ENCODE results near the gene ITGB6. TPM values are rescaled to one million over a fixed set of nuclear protein-coding genes. Genes with fewer than 3 reads are reported as not detected.

ITGB6 gene
- total RNA-seq, 1 donor from 2014 or later = 0.99 TPM

DNA sequence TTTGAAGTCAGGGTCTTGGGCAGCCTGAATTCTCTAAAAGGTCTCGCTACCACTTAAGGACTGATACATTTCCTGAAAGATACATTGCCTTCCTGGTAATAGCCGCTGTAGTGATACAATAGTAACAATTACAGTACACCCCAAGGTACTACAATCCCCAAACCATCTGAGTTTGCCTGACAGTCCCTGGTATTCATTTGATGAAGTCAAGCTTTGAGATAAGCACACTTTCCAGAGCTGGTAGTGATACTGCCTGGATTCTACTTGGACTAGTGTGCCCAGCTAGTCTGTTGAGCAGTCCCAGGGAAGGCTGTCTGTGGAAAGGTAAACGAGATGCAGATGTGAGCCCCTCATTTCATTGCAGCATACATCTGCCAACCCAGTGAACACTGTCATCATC lies 24.4 kb upstream of the ITGB6 start:
- TF ChIP-seq CTCF (IDR thresholded peaks at IDR 0.05; ENCODE audit: borderline replicate concordance) = no peak
- Histone ChIP-seq H3K4me3 (no peak overlapping the region), H3K36me3 (no peaks in the 10 kb centered on the region), H3K9me3 (replicated peaks) (no peaks in the 10 kb centered on the region), H3K27me3 (ENCODE audit: low read depth) (no peaks in the 10 kb centered on the region), H3K4me1 (peaks cover 66% of the 10 kb centered on the region), H3K27ac (replicated peaks) (no peak overlapping the region)
- intact Hi-C loops (cut with micrococcal nuclease) = no loop called here
- DNase-seq = no peak

DNA sequence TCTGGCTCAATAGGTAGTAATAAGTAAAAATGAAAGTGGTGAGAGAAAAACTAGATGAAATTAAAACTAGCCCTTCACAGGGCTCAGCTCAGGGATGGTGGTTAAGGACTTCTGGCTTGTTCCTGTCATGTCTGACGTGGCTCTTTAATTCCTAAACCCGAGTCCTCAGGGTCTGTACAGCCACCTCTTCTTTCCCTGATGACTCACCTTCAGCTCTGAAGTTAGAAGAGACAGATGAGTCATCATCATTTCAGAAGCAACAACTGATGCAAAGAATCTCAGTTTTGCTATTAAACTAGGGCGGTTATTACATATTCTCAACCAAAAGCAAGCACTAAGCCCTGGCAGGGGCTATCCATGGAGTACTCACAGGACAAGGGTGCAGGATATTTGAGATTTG lies 24.0 kb upstream of the ITGB6 start:
- no peak for TF ChIP-seq CTCF (IDR thresholded peaks at IDR 0.05; ENCODE audit: borderline replicate concordance)
- no peak overlapping the region for H3K4me3 ChIP-seq
- H3K4me1 ChIP-seq = peaks cover 66% of the 10 kb centered on the region
- intact Hi-C loops (cut with micrococcal nuclease) = no loop called here
- no peak overlapping the region for H3K27ac ChIP-seq (replicated peaks)
- H3K36me3 ChIP-seq = no peaks in the 10 kb centered on the region
- DNase-seq = no peak
- no peaks in the 10 kb centered on the region for H3K9me3 ChIP-seq (replicated peaks)
- no peaks in the 10 kb centered on the region for H3K27me3 ChIP-seq (ENCODE audit: low read depth)

DNA sequence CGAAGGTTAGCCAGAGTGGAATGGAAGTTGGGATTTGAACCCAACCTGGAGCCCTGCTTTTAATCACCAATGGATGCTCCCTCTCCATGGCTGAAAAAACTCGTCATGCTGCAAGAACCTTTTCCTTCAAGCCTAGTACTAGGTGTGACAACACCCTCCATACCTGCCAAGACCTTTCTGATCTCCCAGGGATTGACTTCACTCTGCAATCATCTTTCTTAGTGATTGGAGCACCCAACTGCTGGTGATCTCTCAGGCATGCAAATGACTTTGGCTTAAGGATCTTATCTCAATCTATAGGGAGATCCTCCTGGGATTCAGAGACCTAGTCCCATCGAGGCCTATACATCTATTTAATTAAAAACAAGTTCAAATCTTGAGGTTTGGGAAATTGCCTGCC lies 23.5 kb upstream of the ITGB6 start:
- peaks cover 62% of the 10 kb centered on the region for H3K4me1 ChIP-seq
- no peak overlapping the region for H3K27ac ChIP-seq (replicated peaks)

DNA sequence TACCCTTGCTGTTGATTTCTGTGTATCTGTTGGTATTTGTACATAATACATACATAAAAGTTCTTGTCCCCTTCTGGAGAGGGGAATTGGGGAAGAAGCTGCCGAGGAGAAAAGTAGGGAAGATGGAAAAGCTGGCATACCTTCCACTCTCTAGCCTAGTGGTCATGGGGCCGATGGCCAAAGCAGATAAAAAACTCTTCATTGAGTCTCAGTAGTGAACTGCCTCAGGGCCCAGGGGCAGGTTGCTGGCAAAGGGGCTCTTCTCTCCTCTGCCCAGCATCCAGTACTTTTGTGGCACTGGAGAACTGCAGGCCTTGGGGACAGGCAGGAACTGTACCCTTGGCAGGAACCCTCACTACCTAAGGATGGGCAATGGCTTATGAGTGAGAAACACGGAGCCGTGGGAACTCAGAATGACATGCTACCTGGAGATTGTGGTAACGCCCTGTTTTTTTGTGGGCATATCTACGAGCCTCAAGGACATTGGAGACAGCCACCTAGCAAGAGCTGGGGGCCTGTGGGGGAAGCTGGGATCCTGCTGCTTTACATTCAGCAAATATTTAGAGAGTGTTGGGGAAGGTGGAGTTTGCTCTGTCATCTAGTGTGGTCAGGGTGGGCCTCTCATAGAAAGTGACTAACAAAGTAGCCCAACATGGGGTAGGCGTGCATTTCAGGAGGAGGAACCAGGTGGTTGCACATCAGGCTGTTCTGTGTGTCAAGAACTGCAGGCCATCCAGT lies 22.6 kb upstream of the ITGB6 start:
- no peak for DNase-seq
- Histone ChIP-seq H3K27me3 (ENCODE audit: low read depth) (no peaks in the 10 kb centered on the region), H3K4me3 (no peak overlapping the region), H3K4me1 (peaks cover 55% of the 10 kb centered on the region), H3K36me3 (no peaks in the 10 kb centered on the region), H3K27ac (replicated peaks) (peak overlapping the region; percentile 86), H3K9me3 (replicated peaks) (no peaks in the 10 kb centered on the region)
- intact Hi-C loops (cut with micrococcal nuclease) = no loop called here
- no peak for TF ChIP-seq CTCF (IDR thresholded peaks at IDR 0.05; ENCODE audit: borderline replicate concordance)

More for the DNA sequence above, 23.5 kb upstream of the ITGB6 start:
- Histone ChIP-seq H3K36me3 (no peaks in the 10 kb centered on the region), H3K27me3 (ENCODE audit: low read depth) (no peaks in the 10 kb centered on the region), H3K4me3 (no peak overlapping the region), H3K9me3 (replicated peaks) (no peaks in the 10 kb centered on the region)
- intact Hi-C loops (cut with micrococcal nuclease) = no loop called here
- DNase-seq = no peak
- no peak for TF ChIP-seq CTCF (IDR thresholded peaks at IDR 0.05; ENCODE audit: borderline replicate concordance)

GRCh38 chr2:160221391-160222276 lies 21.6 kb upstream of the ITGB6 start:
- Histone ChIP-seq H3K27ac (replicated peaks) (peak overlapping the region; percentile 86), H3K4me1 (peaks cover 48% of the 10 kb centered on the region), H3K9me3 (replicated peaks) (no peaks in the 10 kb centered on the region), H3K4me3 (no peak overlapping the region), H3K36me3 (no peaks in the 10 kb centered on the region), H3K27me3 (ENCODE audit: low read depth) (no peaks in the 10 kb centered on the region)
- peak; percentile 65 for DNase-seq
- no peak for TF ChIP-seq CTCF (IDR thresholded peaks at IDR 0.05; ENCODE audit: borderline replicate concordance)
- intact Hi-C loops (cut with micrococcal nuclease) = no loop called here
